H9 (cell line): ENCODE data around the gene EPS8L1. TPM values are rescaled to one million over a fixed set of nuclear protein-coding genes. Genes with fewer than 3 reads are reported as not detected.
A peak's percentile ranks its signal among the peaks of the same experiment; 100 is the strongest.

Experiments
- DNase-seq: peaks from one replicate; pipeline ENCODE4 v3.0.0-alpha.2; 2017
- H2AFZ ChIP-seq: one replicate; pipeline ENCODE4 v1.6.1; 2013; ENCODE audit warnings: mild to moderate bottlenecking, low read length, control low read depth, moderate library complexity
- H2AK5ac ChIP-seq: 2 replicates; pipeline ENCODE4 v1.6.1; 2013; ENCODE audit warnings: low read length, control low read depth, mixed read lengths; ENCODE audit not compliant: insufficient read length
- H2BK120ac ChIP-seq: one replicate; pipeline ENCODE4 v1.6.1; 2013; ENCODE audit warnings: low read depth, mild to moderate bottlenecking, low read length, control low read depth, inconsistent platforms; ENCODE audit not compliant: poor library complexity, severe bottlenecking
- H2BK12ac ChIP-seq: 2 replicates; pipeline ENCODE4 v1.6.1; 2013; ENCODE audit warnings: low read length, control low read depth, mixed read lengths, low read depth; ENCODE audit not compliant: insufficient read length
- H2BK15ac ChIP-seq: 2 replicates; pipeline ENCODE4 v1.6.1; 2013; ENCODE audit warnings: low read depth, low read length, control low read depth
- H2BK20ac ChIP-seq: one replicate; pipeline ENCODE4 v1.6.1; 2013; ENCODE audit warnings: low read depth, mild to moderate bottlenecking, low read length, control low read depth, inconsistent platforms; ENCODE audit not compliant: poor library complexity, severe bottlenecking
- H2BK5ac ChIP-seq: 2 replicates; pipeline ENCODE4 v1.6.1; 2013; ENCODE audit warnings: low read length, control low read depth, mixed read lengths; ENCODE audit not compliant: insufficient read length
- H3K14ac ChIP-seq: 2 replicates; pipeline ENCODE4 v1.6.1; 2013; ENCODE audit warnings: low read length, control low read depth; ENCODE audit not compliant: insufficient read depth
- H3K18ac ChIP-seq: 2 replicates; pipeline ENCODE4 v1.6.1; 2013; ENCODE audit warnings: low read depth, mild to moderate bottlenecking, mixed read lengths, low read length, control low read depth; ENCODE audit not compliant: insufficient read length
- H3K23ac ChIP-seq: 2 replicates; pipeline ENCODE4 v1.6.1; 2013; ENCODE audit warnings: low read length, control low read depth, mixed read lengths, low read depth; ENCODE audit not compliant: insufficient read length
- H3K23me2 ChIP-seq: 2 replicates; pipeline ENCODE4 v1.6.1; 2013; ENCODE audit warnings: low read depth, mild to moderate bottlenecking, mixed read lengths, low read length, control low read depth; ENCODE audit not compliant: insufficient read length, poor library complexity, severe bottlenecking
- H3K27ac ChIP-seq: 2 replicates; pipeline ENCODE4 v1.5.1; 2013; ENCODE audit warnings: low read length, control low read depth, mixed read lengths, low read depth; ENCODE audit not compliant: insufficient read length
- H3K27me3 ChIP-seq: 2 replicates; pipeline ENCODE4 v1.6.1; 2013; ENCODE audit warnings: low read length, control low read depth, inconsistent platforms; ENCODE audit not compliant: insufficient read depth
- H3K4ac ChIP-seq: 2 replicates; pipeline ENCODE4 v1.6.1; 2013; ENCODE audit warnings: low read depth, mild to moderate bottlenecking, control low read depth, inconsistent platforms, low read length, moderate library complexity
- H3K4me1 ChIP-seq: 2 replicates; pipeline ENCODE4 v1.6.1; 2013; ENCODE audit warnings: low read length, control low read depth, inconsistent platforms; ENCODE audit not compliant: insufficient read depth
- H3K4me2 ChIP-seq: 2 replicates; pipeline ENCODE4 v1.6.1; 2013; ENCODE audit warnings: low read length, control low read depth, mixed read lengths; ENCODE audit not compliant: insufficient read length, insufficient read depth
- H3K56ac ChIP-seq: 2 replicates; pipeline ENCODE4 v1.6.1; 2013; ENCODE audit warnings: low read depth, mild to moderate bottlenecking, mixed read lengths, low read length, control low read depth; ENCODE audit not compliant: insufficient read length
- H3K79me1 ChIP-seq: 2 replicates; pipeline ENCODE4 v1.6.1; 2013; ENCODE audit warnings: low read depth, mild to moderate bottlenecking, moderate library complexity, low read length, control low read depth, inconsistent platforms; ENCODE audit not compliant: insufficient read depth, poor library complexity, severe bottlenecking
- H3K79me2 ChIP-seq: 2 replicates; pipeline ENCODE4 v1.6.1; 2013; ENCODE audit warnings: low read length, control low read depth, inconsistent platforms; ENCODE audit not compliant: insufficient read depth
- H3K9ac ChIP-seq: 2 replicates; pipeline ENCODE4 v1.6.1; 2013; ENCODE audit warnings: low read length, control low read depth, mixed read lengths; ENCODE audit not compliant: insufficient read length; ENCODE audit errors: extremely low read depth
- H3K9me3 ChIP-seq: one replicate; pipeline ENCODE4 v1.6.1; 2013; ENCODE audit warnings: low read depth, low read length, inconsistent platforms; ENCODE audit not compliant: control insufficient read depth
- H3T11ph ChIP-seq: one replicate; pipeline ENCODE4 v1.6.1; 2013; ENCODE audit warnings: mild to moderate bottlenecking, low read length, control low read depth, inconsistent platforms
- H4K20me1 ChIP-seq: one replicate; pipeline ENCODE4 v1.6.1; 2013; ENCODE audit not compliant: control insufficient read depth, insufficient read length, insufficient read depth
- H4K5ac ChIP-seq: 2 replicates; pipeline ENCODE4 v1.6.1; 2013; ENCODE audit warnings: low read depth, mild to moderate bottlenecking, mixed read lengths, low read length, control low read depth; ENCODE audit not compliant: insufficient read length
- H4K8ac ChIP-seq: replicated peaks from 2 replicates; pipeline ENCODE4 v1.6.1; 2013; ENCODE audit warnings: low read length, control low read depth, mixed read lengths, low read depth; ENCODE audit not compliant: insufficient read length
- H4K91ac ChIP-seq: 2 replicates; pipeline ENCODE4 v1.6.1; 2013; ENCODE audit warnings: low read depth, mild to moderate bottlenecking, moderate library complexity, mixed read lengths, low read length, control low read depth; ENCODE audit not compliant: insufficient read length
- H3K27ac Mint-ChIP-seq, 3 experiments: 2 replicates in 2 of 3; 3 replicates in 1 of 3; pipeline ENCODE4 v1.8.0; 2020 to 2021; ENCODE audit warnings: mixed read lengths in 3 of 3, mild to moderate bottlenecking in 1 of 3, moderate library complexity in 1 of 3
- H3K27me3 Mint-ChIP-seq: 2 replicates; pipeline ENCODE4 v1.8.0; 2021; ENCODE audit warnings: low read depth, mild to moderate bottlenecking, moderate library complexity, mixed read lengths
- H3K36me3 Mint-ChIP-seq, 3 experiments: 2 replicates in 2 of 3; 3 replicates in 1 of 3; pipeline ENCODE4 v1.8.0; 2020 to 2021; ENCODE audit warnings: low read depth in 3 of 3, mixed read lengths in 3 of 3; ENCODE audit not compliant: insufficient read depth in 1 of 3
- H3K4me1 Mint-ChIP-seq, 2 experiments: 2 replicates each; pipeline ENCODE4 v1.8.0; 2020; ENCODE audit warnings: mixed read lengths in 2 of 2
- H3K4me3 Mint-ChIP-seq, 2 experiments: 2 replicates in 1 of 2; 3 replicates in 1 of 2; pipeline ENCODE4 v1.8.0; 2020 to 2021; ENCODE audit warnings: mild to moderate bottlenecking in 2 of 2, mixed read lengths in 2 of 2, moderate library complexity in 1 of 2
- H3K9me3 Mint-ChIP-seq, 2 experiments: 2 replicates in 1 of 2; 3 replicates in 1 of 2; pipeline ENCODE4 v1.8.0; 2020; ENCODE audit warnings: mild to moderate bottlenecking in 2 of 2, mixed read lengths in 2 of 2, moderate library complexity in 1 of 2
- CTCF ChIP-seq: fragments of 200-600 bp; sonication (generic); conservative IDR thresholded peaks from 3 replicates; pipeline ENCODE4 v1.8.0; 2021; ENCODE audit warnings: antibody characterized with exemption, mild to moderate bottlenecking
- WGBS: extraction: QIAGEN DNeasy Blood & Tissue Kit; methylation state at CpG from one replicate; pipeline ENCODE4 v1.1.7; 2013; ENCODE audit warnings: missing lambda C conversion rate, low lambda C conversion rate, mixed read lengths; ENCODE audit not compliant: insufficient read length; ENCODE audit errors: extremely low coverage; 5-methylcytosine and 5-hydroxymethylcytosine counted together
- total RNA-seq: library from RNA; stranded (reverse); gene quantifications from 2 replicates; pipeline ENCODE4 v1.2.1, GENCODE V29; 2021

Gene EPS8L1
- total RNA-seq, 1 experiment from 2014 or later, result 24.0 TPM

GRCh38 chr19:55112246-55112776 lies 36.6 kb downstream of the EPS8L1 start:
- DNase-seq, result no peak
- Histone ChIP-seq H3K18ac (no peak overlapping the region), H2BK20ac (no peak overlapping the region), H2AK5ac (no peak overlapping the region), H2BK5ac (no peak overlapping the region), H3K14ac (no peak overlapping the region), H3K23ac (no peak overlapping the region), H2BK120ac (no peak overlapping the region), H3K4ac (no peak overlapping the region), H3T11ph (no peak overlapping the region), H4K20me1 (no peaks in the 10 kb centered on the region), H2BK12ac (no peak overlapping the region), H3K9ac (no peak overlapping the region), H4K5ac (no peak overlapping the region), H3K56ac (no peak overlapping the region), H3K27me3 (no peaks in the 10 kb centered on the region), H3K4me2 (no peak overlapping the region), H4K8ac (no peak overlapping the region), H3K4me1 (no peaks in the 10 kb centered on the region), H2BK15ac (no peak overlapping the region), H3K79me1 (peaks cover 5% of the 10 kb centered on the region), H3K23me2 (peaks cover 13% of the 10 kb centered on the region), H4K91ac (no peak overlapping the region), H2AFZ (no peak overlapping the region), H3K9me3 (no peaks in the 10 kb centered on the region), H3K27ac (no peak overlapping the region), H3K79me2 (peaks cover 7% of the 10 kb centered on the region; the same call in 1 of the 2 replicates)
- Mint-ChIP-seq H3K27me3 (no peaks in the 10 kb centered on the region), H3K4me1 (peaks cover 16 to 24% of the 10 kb centered on the region in 2 experiments), H3K4me3 (no peak overlapping the region), H3K9me3 (no peaks in the 10 kb centered on the region), H3K27ac (peak overlapping the region in 1 of 3 experiments; percentile 70; a peak in 1 of 7 replicates), H3K36me3 (peaks cover 8 to 21% (median 16%) of the 10 kb centered on the region in 3 experiments; a peak in 6 of 7 replicates)
- TF ChIP-seq CTCF, result no peak
- WGBS, result no CpG with 5 or more reads among the region's 25 CpGs
